ENCODE data around the gene DACH1. TPM values are rescaled to one million over a fixed set of nuclear protein-coding genes. Genes with fewer than 3 reads are reported as not detected.

The DACH1 gene
- total and polyA plus RNA-seq, 2 donors (not counting 3 experiments of a cell fraction or from before 2014, with no cell fraction given) = 8.6 to 28.3 TPM

- no peaks in the 10 kb centered on the region for H3K9me3 ChIP-seq (replicated peaks; ENCODE audit: control insufficient read depth, insufficient read depth, low read length)
- TF ChIP-seq EZH2 (IDR thresholded peaks at IDR 0.05; ENCODE audit: borderline replicate concordance, low read depth, low read length, severe bottlenecking) (no peak), MAX (IDR thresholded peaks at IDR 0.05; ENCODE audit: insufficient read depth, insufficient read length) (no peak), MYC (IDR thresholded peaks at IDR 0.05; ENCODE audit: low read depth, low read length) (no peak), CTCF (IDR thresholded peaks at IDR 0.05; ENCODE audit: extremely low read depth in 1 of 2, insufficient read depth in 1 of 2, low read depth in 1 of 2, low read length in 2 of 2) (no peak), GATA2 (IDR thresholded peaks at IDR 0.05; ENCODE audit: insufficient read depth, insufficient read length, low read depth, low read length) (no peak), FOS (IDR thresholded peaks at IDR 0.05; ENCODE audit: borderline replicate concordance, insufficient read depth, low read length) (no peak), POLR2AphosphoS5 (IDR thresholded peaks at IDR 0.05; ENCODE audit: insufficient read depth, low read depth, low read length) (no peak), POLR2A (IDR thresholded peaks at IDR 0.05; ENCODE audit: low read depth, low read length) (no peak), JUN (IDR thresholded peaks at IDR 0.05; ENCODE audit: borderline replicate concordance, insufficient read depth, insufficient read length, low read depth) (no peak)
- no peak overlapping the region for H2AFZ ChIP-seq (ENCODE audit: low read depth, low read length)
- BruUV-seq (replicated peaks) = no TSS peak
- no peaks in the 10 kb centered on the region for H3K79me2 ChIP-seq (ENCODE audit: control insufficient read depth, insufficient read depth, low read length)
- no peaks in the 10 kb centered on the region for H3K36me3 ChIP-seq (ENCODE audit: control insufficient read depth in 2 of 2, extremely low read depth in 1 of 2, insufficient read depth in 2 of 2, low read length in 2 of 2)
- dilution Hi-C loops (cut with MboI; ENCODE audit: extremely low pct_ligation_motif_present, low sequenced_read_pairs) = no loop called here
- DNase-seq (ENCODE audit: low read depth, low spot score) = no peak
- no peak overlapping the region for H3K27ac ChIP-seq (ENCODE audit: insufficient read depth, low read depth, low read length)
- no peak overlapping the region for H3K9ac ChIP-seq (replicated peaks; ENCODE audit: extremely low read depth, insufficient read depth, low read length)
- H3K27me3 ChIP-seq (ENCODE audit: control insufficient read depth in 2 of 2, insufficient read depth in 2 of 2, low read length in 2 of 2) = no peaks in the 10 kb centered on the region
- ChIA-PET POLR2A (interaction anchor here (0.7 kb wide), 1 partner anchor 8 kb away, joined by 5 read pairs; no protein-coding TSS in a partner anchor), CTCF (no interaction called here)
- FAIRE-seq = no peak
- no peak overlapping the region for H3K4me3 ChIP-seq (replicated peaks in 1 of 3; ENCODE audit: insufficient read depth in 1 of 3, low read depth in 1 of 3, low read length in 3 of 3)
- H4K20me1 ChIP-seq (replicated peaks; ENCODE audit: control insufficient read depth, extremely low read depth, insufficient read depth, low read length) = no peaks in the 10 kb centered on the region
- peaks cover 21% of the 10 kb centered on the region for H3K4me1 ChIP-seq (ENCODE audit: control insufficient read depth, extremely low read depth, insufficient read depth, low read length)
- H3K4me2 ChIP-seq (ENCODE audit: insufficient read depth, low read length) = no peak overlapping the region
- intact Hi-C loops (cut with micrococcal nuclease) = no loop called here
- no peaks in the 10 kb centered on the region for H3K9me1 ChIP-seq (replicated peaks; ENCODE audit: control insufficient read depth, extremely low read depth, insufficient read depth, low read length)
Measured at GRCh38 chr13:71617265-71617664, 249.7 kb downstream of the DACH1 start.

All from endothelial cell of umbilical vein (primary cell).